H1 (cell line): Measurements from ENCODE around the gene PBX1. TPM values are rescaled to one million over a fixed set of nuclear protein-coding genes. Genes with fewer than 3 reads are reported as not detected.

Experiments
- CHD7 ChIP-seq: fragments of 300-600 bp; sonication (generic); IDR thresholded peaks from 2 replicates; pipeline ENCODE4 v1.7.1; 2012; ENCODE audit warnings: low read length, moderate library complexity, mild to moderate bottlenecking, inconsistent platforms; ENCODE audit not compliant: insufficient replicate concordance
- RFX5 ChIP-seq: IDR thresholded peaks from 2 replicates; pipeline ENCODE4 v1.6.1; 2011; ENCODE audit warnings: low read depth, low read length, improper control_type of control experiment, borderline replicate concordance
- SAP30 ChIP-seq: fragments of 300-600 bp; sonication (generic); IDR thresholded peaks from 2 replicates; pipeline ENCODE4 v1.7.1; 2012; ENCODE audit warnings: low read length, moderate library complexity, mild to moderate bottlenecking, inconsistent platforms; ENCODE audit not compliant: insufficient read depth, insufficient replicate concordance
- SUZ12 ChIP-seq: fragments of 200-600 bp; sonication (generic); IDR thresholded peaks from 2 replicates; pipeline ENCODE4 v1.6.1; 2012; ENCODE audit warnings: mild to moderate bottlenecking, inconsistent platforms, low read length, moderate library complexity, mixed read lengths
- polyA plus RNA-seq, 7 experiments: library from polyadenylated mRNA; depleted of rRNA in 3 of 7; stranded (reverse) in 5 of 7; unstranded in 2 of 7; fragments of >200 nt in 5 of 7; fragments of 200-250 nt in 2 of 7; gene quantifications; 1 replicate in 5 of 7; 2 replicates in 1 of 7; 4 replicates in 1 of 7; pipeline versions ENCODE4 v1.2.1 to v1.2.3, GENCODE V29; 2011 to 2013; ENCODE audit warnings: missing spikeins in 2 of 7, mixed read lengths in 2 of 7
- total RNA-seq: library from RNA; stranded (reverse); fragmentation: NEBNext Ultra II Directional; extraction: Animal tissue kit (Norgen Biotek cat#: 25700); gene quantifications from 2 replicates; pipeline ENCODE4 v1.2.1, GENCODE V29; 2021

PBX1 gene
- total and polyA plus RNA-seq, 2 of the 8 experiments (the other 6 are each of a cell fraction or from before 2014, with no cell fraction given), result 87.4 to 124 TPM

- TF ChIP-seq CHD7 (no peak), SAP30 (no peak), SUZ12 (no peak), RFX5 (no peak)
These were observed 277.6 kb downstream of the PBX1 start (continued) for GRCh38 chr1:164836614-164837018.
